ENCODE results near the gene CDH26.

Gene CDH26

DNA sequence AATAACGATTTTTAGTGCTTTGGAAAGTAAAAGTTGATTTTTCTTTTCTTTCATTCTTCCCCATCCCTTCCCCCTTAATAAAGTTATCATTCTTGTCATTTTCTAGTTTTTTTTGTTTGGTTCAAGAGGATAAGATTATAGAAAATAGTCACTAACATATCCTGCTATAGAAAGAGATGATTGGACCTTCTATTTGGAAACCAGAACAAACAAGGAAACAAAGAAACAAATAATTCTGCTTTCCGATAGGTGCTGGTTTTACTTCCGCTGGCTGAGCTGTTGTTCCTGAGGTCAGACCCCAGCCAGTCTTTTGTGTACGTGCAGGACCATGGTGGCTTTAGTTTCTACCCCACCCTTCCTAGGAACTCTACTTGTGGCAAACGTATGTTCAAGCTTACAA is at the start of gene CDH26:
Gene CDH26, plus strand, starts transcription at position 301 of the 400 bp plus-strand sequence. CDS start 304 bp downstream, outside the sequence.
- TF ChIP-seq, protein P1, sequence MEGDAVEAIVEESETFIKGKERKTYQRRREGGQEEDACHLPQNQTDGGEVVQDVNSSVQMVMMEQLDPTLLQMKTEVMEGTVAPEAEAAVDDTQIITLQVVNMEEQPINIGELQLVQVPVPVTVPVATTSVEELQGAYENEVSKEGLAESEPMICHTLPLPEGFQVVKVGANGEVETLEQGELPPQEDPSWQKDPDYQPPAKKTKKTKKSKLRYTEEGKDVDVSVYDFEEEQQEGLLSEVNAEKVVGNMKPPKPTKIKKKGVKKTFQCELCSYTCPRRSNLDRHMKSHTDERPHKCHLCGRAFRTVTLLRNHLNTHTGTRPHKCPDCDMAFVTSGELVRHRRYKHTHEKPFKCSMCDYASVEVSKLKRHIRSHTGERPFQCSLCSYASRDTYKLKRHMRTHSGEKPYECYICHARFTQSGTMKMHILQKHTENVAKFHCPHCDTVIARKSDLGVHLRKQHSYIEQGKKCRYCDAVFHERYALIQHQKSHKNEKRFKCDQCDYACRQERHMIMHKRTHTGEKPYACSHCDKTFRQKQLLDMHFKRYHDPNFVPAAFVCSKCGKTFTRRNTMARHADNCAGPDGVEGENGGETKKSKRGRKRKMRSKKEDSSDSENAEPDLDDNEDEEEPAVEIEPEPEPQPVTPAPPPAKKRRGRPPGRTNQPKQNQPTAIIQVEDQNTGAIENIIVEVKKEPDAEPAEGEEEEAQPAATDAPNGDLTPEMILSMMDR (IDR thresholded peaks at IDR 0.05; ENCODE audit: insufficient read depth, low read depth, low read length, missing control alignments) = no peak
- DNase-seq (ENCODE audit: low read depth) = no peak

GRCh38 chr20:59908855-59909254 is 49.4 kb upstream of the CDH26 start:
- no peak for DNase-seq (ENCODE audit: low read depth)
- TF ChIP-seq, protein P1 (IDR thresholded peaks at IDR 0.05; ENCODE audit: insufficient read depth, low read depth, low read length, missing control alignments) = no peak
- H3K4me3 ChIP-seq (ENCODE audit: low read length) = no peak overlapping the region

More for the DNA sequence above, at the start of gene CDH26:
- H3K4me3 ChIP-seq (ENCODE audit: low read length) = peak within 1 kb of the TSS; percentile 27

GRCh38 chr20:59911041-59911440 is 47.2 kb upstream of the CDH26 start:
- H3K4me3 ChIP-seq (ENCODE audit: low read length) = no peak overlapping the region
- TF ChIP-seq, protein P1 (IDR thresholded peaks at IDR 0.05; ENCODE audit: insufficient read depth, low read depth, low read length, missing control alignments) = no peak
- no peak for DNase-seq (ENCODE audit: low read depth)

DNA sequence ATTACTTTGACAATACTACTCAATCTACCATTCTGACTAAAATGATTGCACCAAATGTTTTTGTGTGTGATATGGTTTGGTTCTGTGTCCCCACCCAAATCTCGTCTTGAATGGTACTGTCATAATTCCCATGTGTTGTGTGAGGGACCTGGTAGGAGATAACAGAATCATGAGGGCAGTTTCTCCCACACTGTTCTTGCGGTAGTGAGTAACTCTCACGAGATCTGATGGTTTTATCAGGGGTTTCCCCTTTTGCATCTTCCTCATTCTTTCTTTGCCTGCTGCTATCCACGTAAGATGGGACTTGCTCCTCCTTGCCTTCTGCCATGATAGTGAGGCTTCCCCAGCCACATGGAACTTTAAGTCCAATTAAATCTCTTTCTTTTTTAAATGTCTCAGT is 45.6 kb upstream of the CDH26 start:
- H3K4me3 ChIP-seq (ENCODE audit: low read length) = no peak overlapping the region
- TF ChIP-seq, protein P1 (IDR thresholded peaks at IDR 0.05; ENCODE audit: insufficient read depth, low read depth, low read length, missing control alignments) = no peak
- no peak for DNase-seq (ENCODE audit: low read depth)

- TF ChIP-seq, protein P1 (IDR thresholded peaks at IDR 0.05; ENCODE audit: insufficient read depth, low read depth, low read length, missing control alignments) = no peak
- no peak overlapping the region for H3K4me3 ChIP-seq (ENCODE audit: low read length)
- no peak for DNase-seq (ENCODE audit: low read depth)
Measured at GRCh38 chr20:59920944-59921343, 37.3 kb upstream of the CDH26 start.

DNA sequence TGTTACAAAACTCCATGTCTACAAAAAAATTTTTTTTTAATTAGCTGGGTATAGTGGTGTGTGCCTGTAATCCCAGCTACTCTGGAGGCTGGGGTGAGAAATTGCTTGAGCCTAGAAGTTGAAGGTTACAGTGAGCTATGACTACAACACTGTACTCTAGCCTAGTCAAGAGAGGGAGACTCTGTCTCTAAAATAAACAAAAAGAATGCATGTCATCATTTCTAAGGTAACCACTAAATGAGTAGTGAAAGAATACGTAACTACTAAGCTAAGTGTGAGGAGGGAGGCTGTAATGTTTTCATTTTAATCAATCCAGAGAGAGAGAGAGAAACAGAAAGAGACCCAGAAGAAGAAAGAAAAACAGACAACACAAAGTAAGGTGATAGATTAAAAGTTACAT is 34.7 kb upstream of the CDH26 start:
- TF ChIP-seq, protein P1 (IDR thresholded peaks at IDR 0.05; ENCODE audit: insufficient read depth, low read depth, low read length, missing control alignments) = no peak
- H3K4me3 ChIP-seq (ENCODE audit: low read length) = no peak overlapping the region
- DNase-seq (ENCODE audit: low read depth) = no peak

DNA sequence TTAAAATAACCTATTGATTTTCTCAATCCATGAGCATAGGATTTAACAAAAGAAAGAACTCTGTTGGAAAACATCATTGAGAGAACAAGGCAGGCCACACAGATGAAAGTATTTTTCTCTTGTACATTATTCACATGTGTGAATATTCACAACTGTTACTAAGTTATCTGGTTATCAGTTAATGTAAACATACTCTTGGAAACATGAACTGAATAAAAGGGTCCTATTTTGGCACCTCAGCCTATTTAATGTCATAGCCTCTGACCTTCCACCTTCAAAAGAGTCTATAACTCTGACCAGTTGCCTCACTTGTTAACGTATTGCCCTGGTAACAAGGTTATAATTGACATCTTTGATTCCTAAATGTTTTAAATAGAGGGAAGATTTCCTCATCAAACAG is 32.9 kb upstream of the CDH26 start:
- no peak overlapping the region for H3K4me3 ChIP-seq (ENCODE audit: low read length)

More for the DNA sequence above, 32.9 kb upstream of the CDH26 start:
- TF ChIP-seq, protein P1 (IDR thresholded peaks at IDR 0.05; ENCODE audit: insufficient read depth, low read depth, low read length, missing control alignments) = no peak
- DNase-seq (ENCODE audit: low read depth) = no peak

All from epithelial cell of esophagus (primary cell).